Measurements from ENCODE around the gene NTNG1.

Gene NTNG1

DNA sequence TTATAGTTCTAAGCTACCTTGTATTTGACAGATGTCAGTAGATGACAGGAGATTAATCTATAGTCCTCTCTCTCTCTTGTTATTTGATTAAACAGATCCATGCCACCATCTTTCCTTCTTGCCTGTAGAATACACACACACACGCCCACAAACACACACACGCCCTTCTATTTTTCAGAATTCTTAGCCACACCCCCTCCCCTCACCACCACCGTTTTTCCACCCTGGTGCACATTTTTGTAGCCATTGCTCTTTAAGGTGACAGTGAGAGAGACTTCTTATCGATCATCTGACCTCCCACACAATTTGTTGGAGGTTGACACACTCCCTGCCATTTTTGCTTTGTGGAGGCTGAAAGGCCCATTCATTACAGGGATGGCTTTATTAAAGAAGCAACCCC lies 123.2 kb downstream of the NTNG1 start:
- Histone ChIP-seq H3K4ac (ENCODE audit: low read depth in 1 of 2, low read length in 2 of 2) (no peak overlapping the region), H3K36me3 (ENCODE audit: control insufficient read depth in 1 of 2, insufficient read depth in 2 of 2, low read depth in 1 of 2, low read length in 2 of 2) (no peaks in the 10 kb centered on the region), H3K18ac (ENCODE audit: low read depth in 1 of 2, low read length in 2 of 2) (no peak overlapping the region), H2BK5ac (ENCODE audit: low read depth, low read length, poor library complexity, severe bottlenecking) (peak overlapping the region; percentile 35), H3K9me3 (ENCODE audit: control insufficient read depth, low read length) (no peaks in the 10 kb centered on the region), H3K14ac (ENCODE audit: low read length in 2 of 2) (no peak overlapping the region), H3K27me3 (ENCODE audit: control insufficient read depth in 1 of 2, insufficient read depth in 1 of 2, low read length in 2 of 2) (no peaks in the 10 kb centered on the region), H3K4me3 (ENCODE audit: insufficient read depth in 1 of 2, low read depth in 1 of 2, low read length in 2 of 2) (no peak overlapping the region), H3K79me1 (replicated peaks; ENCODE audit: low read length, poor library complexity, severe bottlenecking) (peaks cover 6% of the 10 kb centered on the region), H3K23ac (ENCODE audit: low read length in 2 of 2) (no peak overlapping the region), H2BK120ac (ENCODE audit: low read depth, low read length) (no peak overlapping the region), H3K27ac (ENCODE audit: low read length, poor library complexity, severe bottlenecking) (no peak overlapping the region), H2BK12ac (ENCODE audit: low read length in 2 of 2) (no peak overlapping the region), H2AK5ac (ENCODE audit: low read length, severe bottlenecking) (no peak overlapping the region), H2BK15ac (ENCODE audit: low read depth, poor library complexity, severe bottlenecking) (no peak overlapping the region), H3K9ac (ENCODE audit: low read length) (no peak overlapping the region), H4K91ac (ENCODE audit: low read length) (no peak overlapping the region), H3K4me2 (ENCODE audit: low read length, poor library complexity, severe bottlenecking) (no peak overlapping the region), H4K8ac (ENCODE audit: low read length) (no peak overlapping the region), H2AFZ (ENCODE audit: low read depth, low read length) (no peak overlapping the region), H3K4me1 (ENCODE audit: control insufficient read depth, insufficient read depth, low read depth, low read length) (peaks cover 2% of the 10 kb centered on the region)
- WGBS: 78% methylated on average over 4 of the region's 4 CpGs
- DNase-seq: no peak

DNA sequence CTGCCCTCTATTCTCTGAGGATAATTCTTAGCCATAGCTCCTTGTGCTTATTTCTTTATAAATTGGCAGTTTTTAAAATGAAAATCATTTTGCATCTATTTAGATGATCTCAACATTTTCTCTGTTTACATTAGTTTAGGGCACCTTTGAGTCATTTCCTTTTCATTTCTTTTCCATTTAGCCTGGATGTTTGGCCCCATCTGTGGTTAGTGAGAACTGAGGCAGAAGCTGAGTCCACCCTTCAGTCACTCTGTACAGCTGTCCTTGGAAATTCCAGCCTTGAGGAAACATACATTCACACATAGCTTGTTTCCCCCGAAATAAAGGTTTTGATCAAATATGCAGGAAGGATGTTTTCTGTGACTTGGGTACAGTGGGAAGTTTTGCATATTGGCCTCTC lies 123.7 kb downstream of the NTNG1 start:
- Histone ChIP-seq H3K14ac (ENCODE audit: low read length in 2 of 2) (no peak overlapping the region), H4K91ac (ENCODE audit: low read length) (no peak overlapping the region), H3K27ac (ENCODE audit: low read length, poor library complexity, severe bottlenecking) (peak overlapping the region; percentile 56), H3K4me3 (ENCODE audit: insufficient read depth in 1 of 2, low read depth in 1 of 2, low read length in 2 of 2) (no peak overlapping the region), H4K8ac (ENCODE audit: low read length) (no peak overlapping the region), H3K9me3 (ENCODE audit: control insufficient read depth, low read length) (no peaks in the 10 kb centered on the region), H2AFZ (ENCODE audit: low read depth, low read length) (no peak overlapping the region), H2BK15ac (ENCODE audit: low read depth, poor library complexity, severe bottlenecking) (no peak overlapping the region), H3K36me3 (ENCODE audit: control insufficient read depth in 1 of 2, insufficient read depth in 2 of 2, low read depth in 1 of 2, low read length in 2 of 2) (no peaks in the 10 kb centered on the region), H2AK5ac (ENCODE audit: low read length, severe bottlenecking) (peak overlapping the region; percentile 73), H3K9ac (ENCODE audit: low read length) (no peak overlapping the region), H3K18ac (ENCODE audit: low read depth in 1 of 2, low read length in 2 of 2) (no peak overlapping the region), H2BK5ac (ENCODE audit: low read depth, low read length, poor library complexity, severe bottlenecking) (no peak overlapping the region), H3K79me1 (replicated peaks; ENCODE audit: low read length, poor library complexity, severe bottlenecking) (peaks cover 6% of the 10 kb centered on the region), H3K23ac (ENCODE audit: low read length in 2 of 2) (no peak overlapping the region), H2BK12ac (ENCODE audit: low read length in 2 of 2) (no peak overlapping the region), H2BK120ac (ENCODE audit: low read depth, low read length) (no peak overlapping the region), H3K4me1 (ENCODE audit: control insufficient read depth, insufficient read depth, low read depth, low read length) (peaks cover 2% of the 10 kb centered on the region), H3K4ac (ENCODE audit: low read depth in 1 of 2, low read length in 2 of 2) (no peak overlapping the region), H3K27me3 (ENCODE audit: control insufficient read depth in 1 of 2, insufficient read depth in 1 of 2, low read length in 2 of 2) (no peaks in the 10 kb centered on the region), H3K4me2 (ENCODE audit: low read length, poor library complexity, severe bottlenecking) (no peak overlapping the region)
- 30% methylated on average over 1 of the region's 1 CpG for WGBS
- peak; percentile 5 for DNase-seq

DNA sequence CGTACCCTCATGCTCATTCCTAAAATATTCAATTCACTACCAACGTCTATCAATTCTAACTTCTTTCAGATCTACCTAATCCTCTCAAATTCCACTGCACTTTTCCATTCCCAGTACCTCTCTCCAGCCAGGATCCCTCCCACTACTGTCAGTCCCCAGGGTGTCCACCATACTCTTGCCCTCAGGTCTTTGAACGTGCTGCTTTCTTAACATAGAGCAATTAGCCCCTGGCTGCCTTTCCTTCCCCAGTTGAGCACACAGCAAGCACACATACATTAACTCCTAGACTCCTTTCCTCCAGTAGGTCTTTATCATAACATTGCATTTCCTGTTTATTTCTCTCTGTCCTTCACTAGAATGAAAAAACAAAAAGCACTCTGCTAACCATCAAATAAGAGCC lies 126.7 kb downstream of the NTNG1 start:
- Histone ChIP-seq H3K9me3 (ENCODE audit: control insufficient read depth, low read length) (no peaks in the 10 kb centered on the region), H3K4ac (ENCODE audit: low read depth in 1 of 2, low read length in 2 of 2) (no peak overlapping the region), H2BK15ac (ENCODE audit: low read depth, poor library complexity, severe bottlenecking) (no peak overlapping the region), H3K79me1 (replicated peaks; ENCODE audit: low read length, poor library complexity, severe bottlenecking) (peaks cover 4% of the 10 kb centered on the region), H3K36me3 (ENCODE audit: control insufficient read depth in 1 of 2, insufficient read depth in 2 of 2, low read depth in 1 of 2, low read length in 2 of 2) (no peaks in the 10 kb centered on the region), H2BK120ac (ENCODE audit: low read depth, low read length) (no peak overlapping the region), H2BK12ac (ENCODE audit: low read length in 2 of 2) (no peak overlapping the region), H3K18ac (ENCODE audit: low read depth in 1 of 2, low read length in 2 of 2) (no peak overlapping the region), H2AFZ (ENCODE audit: low read depth, low read length) (no peak overlapping the region), H4K8ac (ENCODE audit: low read length) (no peak overlapping the region), H3K14ac (ENCODE audit: low read length in 2 of 2) (no peak overlapping the region), H3K4me3 (ENCODE audit: insufficient read depth in 1 of 2, low read depth in 1 of 2, low read length in 2 of 2) (no peak overlapping the region), H3K9ac (ENCODE audit: low read length) (no peak overlapping the region), H3K27ac (ENCODE audit: low read length, poor library complexity, severe bottlenecking) (no peak overlapping the region), H3K4me2 (ENCODE audit: low read length, poor library complexity, severe bottlenecking) (no peak overlapping the region), H2AK5ac (ENCODE audit: low read length, severe bottlenecking) (no peak overlapping the region), H4K91ac (ENCODE audit: low read length) (no peak overlapping the region), H3K23ac (ENCODE audit: low read length in 2 of 2) (no peak overlapping the region), H2BK5ac (ENCODE audit: low read depth, low read length, poor library complexity, severe bottlenecking) (no peak overlapping the region), H3K4me1 (ENCODE audit: control insufficient read depth, insufficient read depth, low read depth, low read length) (peaks cover 2% of the 10 kb centered on the region), H3K27me3 (ENCODE audit: control insufficient read depth in 1 of 2, insufficient read depth in 1 of 2, low read length in 2 of 2) (no peaks in the 10 kb centered on the region)
- no peak for DNase-seq
- 63% methylated on average over 3 of the region's 3 CpGs for WGBS

DNA sequence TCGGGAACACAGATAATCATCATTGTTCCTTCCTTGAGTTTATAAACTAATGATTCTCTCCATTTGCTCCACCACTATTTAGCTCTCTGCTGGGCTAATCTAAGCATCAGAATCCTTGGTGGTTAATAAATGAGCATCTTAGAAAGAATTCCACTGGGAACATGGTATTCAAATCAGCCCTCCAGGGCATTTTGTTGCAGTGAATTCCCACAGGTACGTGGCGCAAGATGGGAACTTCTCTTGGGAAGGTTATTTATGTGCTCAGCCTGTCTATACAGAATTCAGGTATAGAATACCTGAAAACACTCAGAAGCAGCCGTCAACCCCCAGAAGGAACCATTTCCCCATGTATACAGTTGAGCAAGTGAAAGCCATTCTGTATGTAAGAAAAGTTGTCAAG lies 131.5 kb downstream of the NTNG1 start:
- Histone ChIP-seq H3K79me1 (replicated peaks; ENCODE audit: low read length, poor library complexity, severe bottlenecking) (peaks cover 3% of the 10 kb centered on the region), H4K8ac (ENCODE audit: low read length) (no peak overlapping the region), H2BK15ac (ENCODE audit: low read depth, poor library complexity, severe bottlenecking) (no peak overlapping the region), H2BK5ac (ENCODE audit: low read depth, low read length, poor library complexity, severe bottlenecking) (no peak overlapping the region), H3K4ac (ENCODE audit: low read depth in 1 of 2, low read length in 2 of 2) (no peak overlapping the region), H2AFZ (ENCODE audit: low read depth, low read length) (no peak overlapping the region), H3K4me3 (ENCODE audit: insufficient read depth in 1 of 2, low read depth in 1 of 2, low read length in 2 of 2) (no peak overlapping the region), H3K14ac (ENCODE audit: low read length in 2 of 2) (no peak overlapping the region), H3K18ac (ENCODE audit: low read depth in 1 of 2, low read length in 2 of 2) (no peak overlapping the region), H3K9me3 (ENCODE audit: control insufficient read depth, low read length) (no peaks in the 10 kb centered on the region), H3K4me1 (ENCODE audit: control insufficient read depth, insufficient read depth, low read depth, low read length) (no peaks in the 10 kb centered on the region), H4K91ac (ENCODE audit: low read length) (no peak overlapping the region), H3K36me3 (ENCODE audit: control insufficient read depth in 1 of 2, insufficient read depth in 2 of 2, low read depth in 1 of 2, low read length in 2 of 2) (no peaks in the 10 kb centered on the region), H3K9ac (ENCODE audit: low read length) (no peak overlapping the region), H3K27me3 (ENCODE audit: control insufficient read depth in 1 of 2, insufficient read depth in 1 of 2, low read length in 2 of 2) (no peaks in the 10 kb centered on the region), H2BK12ac (ENCODE audit: low read length in 2 of 2) (no peak overlapping the region), H3K23ac (ENCODE audit: low read length in 2 of 2) (no peak overlapping the region), H3K27ac (ENCODE audit: low read length, poor library complexity, severe bottlenecking) (no peak overlapping the region), H2AK5ac (ENCODE audit: low read length, severe bottlenecking) (no peak overlapping the region), H3K4me2 (ENCODE audit: low read length, poor library complexity, severe bottlenecking) (no peak overlapping the region), H2BK120ac (ENCODE audit: low read depth, low read length) (no peak overlapping the region)
- WGBS: 86% methylated on average over 3 of the region's 4 CpGs
- no peak for DNase-seq
